ENCODE data around the gene SCGB1D1. TPM values are rescaled to one million over a fixed set of nuclear protein-coding genes. Genes with fewer than 3 reads are reported as not detected.
"Not testable (repeated sequence)": the region's sequence is repeated elsewhere in the genome, so short reads cannot be mapped to it uniquely, and the experiment has no call there.

SCGB1D1 gene
- polyA plus RNA-seq, 1 of the 3 experiments (the other 2 are of a cell fraction): not detected

- TF ChIP-seq CHD2 (IDR thresholded peaks at IDR 0.05; ENCODE audit: low read length, partially characterized antibody) (no peak), REST (IDR thresholded peaks at IDR 0.05; ENCODE audit: low read depth, low read length) (peak; percentile 93)
- no peaks in the 10 kb centered on the region for H3K79me2 ChIP-seq (ENCODE audit: insufficient read depth)
- peaks cover 22% of the 10 kb centered on the region for H3K27me3 ChIP-seq (ENCODE audit: insufficient read depth)
- no peak for DNase-seq
- no peaks in the 10 kb centered on the region for H3K9me2 ChIP-seq
- H3K4me1 ChIP-seq (ENCODE audit: control insufficient read depth in 1 of 2, insufficient read depth in 2 of 2, low read depth in 1 of 2, low read length in 1 of 2): no peaks in the 10 kb centered on the region; a peak in 1 of 4 replicates
- WGBS (ENCODE audit: low lambda C conversion rate): 42% methylated on average over 4 of the region's 4 CpGs
- H3K36me3 ChIP-seq (replicated peaks in 1 of 2; ENCODE audit: control insufficient read depth in 1 of 2, insufficient read depth in 2 of 2, low read length in 1 of 2): no peaks in the 10 kb centered on the region
- no peak overlapping the region for H3K9ac ChIP-seq
- no peak overlapping the region for H3K27ac ChIP-seq (ENCODE audit: low read depth in 2 of 2, low read length in 1 of 2)
- no peaks in the 10 kb centered on the region for H3K9me3 ChIP-seq
- no peaks in the 10 kb centered on the region for H3F3A ChIP-seq (replicated peaks; ENCODE audit: insufficient read depth)
- H3K4me2 ChIP-seq: no peak overlapping the region
- ChIA-PET CTCF (interaction anchor here (1.2 kb wide), 1 partner anchor 22 kb away, joined by 3 read pairs; no protein-coding TSS in a partner anchor), POLR2A (no interaction called here)
- H4K20me1 ChIP-seq (ENCODE audit: insufficient read depth): no peaks in the 10 kb centered on the region
- H2AFZ ChIP-seq (ENCODE audit: low read depth): no peak overlapping the region
- no peak overlapping the region for H3K4me3 ChIP-seq (ENCODE audit: low read depth in 2 of 2, low read length in 1 of 2)
These were observed 3.9 kb downstream of the SCGB1D1 start for GRCh38 chr11:62193952-62194351.

- POLR2A ChIA-PET: not testable (repeated sequence)
These were observed 5.0 kb downstream of the SCGB1D1 start for GRCh38 chr11:62195010-62195409.

GRCh38 chr11:62195945-62196344 lies 5.9 kb downstream of the SCGB1D1 start:
- no peak for DNase-seq
- Histone ChIP-seq H4K20me1 (ENCODE audit: insufficient read depth) (no peaks in the 10 kb centered on the region), H2AFZ (ENCODE audit: low read depth) (no peak overlapping the region), H3K4me3 (ENCODE audit: low read depth in 2 of 2, low read length in 1 of 2) (no peak overlapping the region), H3K27ac (ENCODE audit: low read depth in 2 of 2, low read length in 1 of 2) (no peak overlapping the region), H3F3A (replicated peaks; ENCODE audit: insufficient read depth) (no peaks in the 10 kb centered on the region), H3K4me1 (ENCODE audit: control insufficient read depth in 1 of 2, insufficient read depth in 2 of 2, low read depth in 1 of 2, low read length in 1 of 2) (no peaks in the 10 kb centered on the region), H3K9ac (no peak overlapping the region), H3K27me3 (ENCODE audit: insufficient read depth) (peaks cover 4% of the 10 kb centered on the region; the same call in 1 of the 2 replicates), H3K9me3 (no peaks in the 10 kb centered on the region), H3K9me2 (no peaks in the 10 kb centered on the region), H3K36me3 (replicated peaks in 1 of 2; ENCODE audit: control insufficient read depth in 1 of 2, insufficient read depth in 2 of 2, low read length in 1 of 2) (no peaks in the 10 kb centered on the region), H3K4me2 (no peak overlapping the region), H3K79me2 (ENCODE audit: insufficient read depth) (no peaks in the 10 kb centered on the region)
- ChIA-PET POLR2A (no interaction called here), CTCF (interaction anchor here (1.4 kb wide), 1 partner anchor 115 kb away, joined by 6 read pairs; no protein-coding TSS in a partner anchor)
- 29% methylated on average over 7 of the region's 7 CpGs for WGBS (ENCODE audit: low lambda C conversion rate)
- TF ChIP-seq FOXM1 (IDR thresholded peaks at IDR 0.05; ENCODE audit: low read depth) (no peak), MXI1 (IDR thresholded peaks at IDR 0.05; ENCODE audit: low read depth, low read length) (no peak), MEF2A (IDR thresholded peaks at IDR 0.05; ENCODE audit: borderline replicate concordance, low read depth) (no peak), NFIC (IDR thresholded peaks at IDR 0.05; ENCODE audit: borderline replicate concordance) (no peak), GATA2 (CRISPR knock-in tag; IDR thresholded peaks at IDR 0.05) (no peak), FOXJ3 (CRISPR knock-in tag; IDR thresholded peaks at IDR 0.05) (no peak), REST (IDR thresholded peaks at IDR 0.05; ENCODE audit: low read depth, low read length) (no peak), ZBTB33 (IDR thresholded peaks at IDR 0.05; ENCODE audit: borderline replicate concordance, low read depth) (no peak), FOSL2 (IDR thresholded peaks at IDR 0.05; ENCODE audit: borderline replicate concordance, low read depth) (no peak), TAF1 (IDR thresholded peaks at IDR 0.05; ENCODE audit: borderline replicate concordance, low read depth, low read length) (no peak)

More at GRCh38 chr11:62195010-62195409, 5.0 kb downstream of the SCGB1D1 start:
- 10% methylated on average over 3 of the region's 9 CpGs for WGBS (ENCODE audit: low lambda C conversion rate)
- DNase-seq; H3K9me2 ChIP-seq; H3K9me3 ChIP-seq; H3K79me2 ChIP-seq (ENCODE audit: insufficient read depth); H3K4me3 ChIP-seq (ENCODE audit: low read depth in 2 of 2, low read length in 1 of 2); H3K36me3 ChIP-seq (replicated peaks in 1 of 2; ENCODE audit: control insufficient read depth in 1 of 2, insufficient read depth in 2 of 2, low read length in 1 of 2); H3K9ac ChIP-seq; H3K4me1 ChIP-seq (ENCODE audit: control insufficient read depth in 1 of 2, insufficient read depth in 2 of 2, low read depth in 1 of 2, low read length in 1 of 2); CTCF ChIA-PET; H3K27ac ChIP-seq (ENCODE audit: low read depth in 2 of 2, low read length in 1 of 2); H2AFZ ChIP-seq (ENCODE audit: low read depth); H3K4me2 ChIP-seq; H4K20me1 ChIP-seq (ENCODE audit: insufficient read depth); H3F3A ChIP-seq (replicated peaks; ENCODE audit: insufficient read depth): not testable (repeated sequence)
- peaks cover 11% of the 10 kb centered on the region; the same call in 1 of the 2 replicates for H3K27me3 ChIP-seq (ENCODE audit: insufficient read depth)
